Measurements from ENCODE around the gene MLLT3. TPM values are rescaled to one million over a fixed set of nuclear protein-coding genes. Genes with fewer than 3 reads are reported as not detected.
A peak's percentile ranks its signal among the peaks of the same experiment; 100 is the strongest.

MLLT3 gene
- total RNA-seq, 1 donor, result 17.4 TPM

GRCh38 chr9:20526500-20527319 is 95.6 kb downstream of the MLLT3 start:
- TF ChIP-seq CTCF (IDR thresholded peaks at IDR 0.05; ENCODE audit: extremely low read depth, low read depth, low read length), result peak; percentile 21
- H3K36me3 ChIP-seq (ENCODE audit: insufficient read depth, low read length), result no peaks in the 10 kb centered on the region
- H3K4me2 ChIP-seq (ENCODE audit: insufficient read depth, low read length), result no peak overlapping the region
- H3K4me3 ChIP-seq (ENCODE audit: insufficient read depth, low read length), result no peak overlapping the region
- H3K79me2 ChIP-seq (ENCODE audit: insufficient read depth, low read length), result no peaks in the 10 kb centered on the region
- no peaks in the 10 kb centered on the region for H4K20me1 ChIP-seq (ENCODE audit: insufficient read depth, low read length)
- no peak overlapping the region for H2AFZ ChIP-seq (ENCODE audit: low read length)
- H3K27me3 ChIP-seq (ENCODE audit: insufficient read depth, low read length), result no peaks in the 10 kb centered on the region
- DNase-seq (ENCODE audit: insufficient read length, low spot score, missing footprints), result no peak
- H3K4me1 ChIP-seq (ENCODE audit: insufficient read depth, low read length), result no peaks in the 10 kb centered on the region
- no peaks in the 10 kb centered on the region for H3K9me3 ChIP-seq (ENCODE audit: low read depth, low read length)
- H3K27ac ChIP-seq (ENCODE audit: low read depth, low read length), result no peak overlapping the region

GRCh38 chr9:20524776-20525175 is 97.5 kb downstream of the MLLT3 start:
- Histone ChIP-seq H2AFZ (ENCODE audit: low read length) (no peak overlapping the region), H3K9me3 (ENCODE audit: low read depth, low read length) (no peaks in the 10 kb centered on the region), H3K27ac (ENCODE audit: low read depth, low read length) (no peak overlapping the region), H4K20me1 (ENCODE audit: insufficient read depth, low read length) (no peaks in the 10 kb centered on the region), H3K79me2 (ENCODE audit: insufficient read depth, low read length) (no peaks in the 10 kb centered on the region), H3K4me3 (ENCODE audit: insufficient read depth, low read length) (no peak overlapping the region), H3K27me3 (ENCODE audit: insufficient read depth, low read length) (no peaks in the 10 kb centered on the region), H3K4me2 (ENCODE audit: insufficient read depth, low read length) (no peak overlapping the region), H3K36me3 (ENCODE audit: insufficient read depth, low read length) (no peaks in the 10 kb centered on the region), H3K4me1 (ENCODE audit: insufficient read depth, low read length) (no peaks in the 10 kb centered on the region)
- peak; percentile 35 for TF ChIP-seq CTCF (IDR thresholded peaks at IDR 0.05; ENCODE audit: extremely low read depth, low read depth, low read length)
- DNase-seq (ENCODE audit: insufficient read length, low spot score, missing footprints), result no peak

- Histone ChIP-seq H2AFZ (ENCODE audit: low read length) (no peak overlapping the region), H4K20me1 (ENCODE audit: insufficient read depth, low read length) (no peaks in the 10 kb centered on the region), H3K4me2 (ENCODE audit: insufficient read depth, low read length) (no peak overlapping the region), H3K27me3 (ENCODE audit: insufficient read depth, low read length) (no peaks in the 10 kb centered on the region), H3K27ac (ENCODE audit: low read depth, low read length) (no peak overlapping the region), H3K4me1 (ENCODE audit: insufficient read depth, low read length) (no peaks in the 10 kb centered on the region), H3K36me3 (ENCODE audit: insufficient read depth, low read length) (no peaks in the 10 kb centered on the region), H3K9me3 (ENCODE audit: low read depth, low read length) (no peaks in the 10 kb centered on the region), H3K4me3 (ENCODE audit: insufficient read depth, low read length) (no peak overlapping the region), H3K79me2 (ENCODE audit: insufficient read depth, low read length) (no peaks in the 10 kb centered on the region)
- no peak for TF ChIP-seq CTCF (IDR thresholded peaks at IDR 0.05; ENCODE audit: extremely low read depth, low read depth, low read length)
- no peak for DNase-seq (ENCODE audit: insufficient read length, low spot score, missing footprints)
Measured at GRCh38 chr9:20518737-20519136, 103.6 kb downstream of the MLLT3 start.

- Histone ChIP-seq H3K79me2 (ENCODE audit: insufficient read depth, low read length) (no peaks in the 10 kb centered on the region), H3K36me3 (ENCODE audit: insufficient read depth, low read length) (no peaks in the 10 kb centered on the region)
Measured at GRCh38 chr9:20513126-20513913, 109.0 kb downstream of the MLLT3 start.

More at GRCh38 chr9:20513126-20513913, 109.0 kb downstream of the MLLT3 start:
- DNase-seq (ENCODE audit: insufficient read length, low spot score, missing footprints), result no peak
- Histone ChIP-seq H3K4me1 (ENCODE audit: insufficient read depth, low read length) (peaks cover 14% of the 10 kb centered on the region), H3K9me3 (ENCODE audit: low read depth, low read length) (no peaks in the 10 kb centered on the region), H3K4me2 (ENCODE audit: insufficient read depth, low read length) (no peak overlapping the region), H3K4me3 (ENCODE audit: insufficient read depth, low read length) (no peak overlapping the region), H3K27me3 (ENCODE audit: insufficient read depth, low read length) (no peaks in the 10 kb centered on the region), H4K20me1 (ENCODE audit: insufficient read depth, low read length) (no peaks in the 10 kb centered on the region), H2AFZ (ENCODE audit: low read length) (no peak overlapping the region), H3K27ac (ENCODE audit: low read depth, low read length) (no peak overlapping the region)
- TF ChIP-seq CTCF (IDR thresholded peaks at IDR 0.05; ENCODE audit: extremely low read depth, low read depth, low read length), result no peak

Measured in osteoblast (primary cell).